Nucleus accumbens (tissue), 56 donors: ENCODE results near the gene DNAH14.
"Not testable (repeated sequence)": the region's sequence is repeated elsewhere in the genome, so short reads cannot be mapped to it uniquely, and the experiment has no call there.

Source experiments
- DNase-seq, 56 donors: peaks; one replicate each; lab custom pipeline; 2025; lab: John Stamatoyannopoulos, UW

DNAH14 gene

GRCh38 chr1:225378880-225379279, 449.4 kb downstream of the DNAH14 start:
- no peak for DNase-seq

- no peak for DNase-seq
Measured at GRCh38 chr1:225380691-225381090, 451.2 kb downstream of the DNAH14 start.

- not testable (repeated sequence) for DNase-seq
Measured at GRCh38 chr1:225386860-225387259, 457.4 kb downstream of the DNAH14 start.

GRCh38 chr1:225388372-225388771, 458.9 kb downstream of the DNAH14 start:
- no peak for DNase-seq

- no peak for DNase-seq
Measured at GRCh38 chr1:225389843-225390242, 460.4 kb downstream of the DNAH14 start.

- no peak for DNase-seq
Measured at GRCh38 chr1:225396357-225396756, 466.9 kb downstream of the DNAH14 start.

GRCh38 chr1:225400968-225401367, 471.5 kb downstream of the DNAH14 start:
- no peak for DNase-seq

- no peak for DNase-seq
Measured at GRCh38 chr1:225406976-225407725, 477.7 kb downstream of the DNAH14 start.

GRCh38 chr1:225407755-225408154, 478.3 kb downstream of the DNAH14 start:
- no peak for DNase-seq

GRCh38 chr1:225408249-225408648, 478.8 kb downstream of the DNAH14 start:
- DNase-seq: no peak

- DNase-seq: no peak
Measured at GRCh38 chr1:225409051-225409450, 479.6 kb downstream of the DNAH14 start.

- no peak for DNase-seq
Measured at GRCh38 chr1:225410036-225410435, 480.6 kb downstream of the DNAH14 start.

- DNase-seq: no peak
Measured at GRCh38 chr1:225412321-225412720, 482.8 kb downstream of the DNAH14 start.

GRCh38 chr1:225412803-225413351, 483.4 kb downstream of the DNAH14 start:
- no peak for DNase-seq

- no peak for DNase-seq
Measured at GRCh38 chr1:225413708-225414375, 484.4 kb downstream of the DNAH14 start.

- no peak for DNase-seq
Measured at GRCh38 chr1:225415307-225415706, 485.8 kb downstream of the DNAH14 start.

- no peak for DNase-seq
Measured at GRCh38 chr1:225415967-225416745, 486.7 kb downstream of the DNAH14 start.

- no peak for DNase-seq
Measured at GRCh38 chr1:225418059-225418458, 488.6 kb downstream of the DNAH14 start.

- no peak for DNase-seq
Measured at GRCh38 chr1:225418598-225418997, 489.1 kb downstream of the DNAH14 start.

GRCh38 chr1:225422031-225422605, 492.6 kb downstream of the DNAH14 start:
- no peak for DNase-seq
